Glutamatergic neuron (in vitro differentiated cells): ENCODE results near the gene CLEC2A. TPM values are rescaled to one million over a fixed set of nuclear protein-coding genes. Genes with fewer than 3 reads are reported as not detected.
"Not testable (repeated sequence)": the region's sequence is repeated elsewhere in the genome, so short reads cannot be mapped to it uniquely, and the experiment has no call there.

Source experiments
- DNase-seq: peaks from one replicate; pipeline ENCODE4 v3.0.0; 2022
- H3K27ac Mint-ChIP-seq: one replicate; pipeline ENCODE4 v1.8.0; 2020; ENCODE audit warnings: mild to moderate bottlenecking, mixed read lengths, inconsistent platforms; ENCODE audit not compliant: unreplicated experiment
- H3K27me3 Mint-ChIP-seq: one replicate; pipeline ENCODE4 v1.8.0; 2020; ENCODE audit warnings: mild to moderate bottlenecking, moderate library complexity, mixed read lengths, inconsistent platforms; ENCODE audit not compliant: unreplicated experiment
- H3K36me3 Mint-ChIP-seq: one replicate; pipeline ENCODE4 v1.8.0; 2020; ENCODE audit warnings: mild to moderate bottlenecking, mixed read lengths, inconsistent platforms; ENCODE audit not compliant: unreplicated experiment
- H3K4me1 Mint-ChIP-seq: one replicate; pipeline ENCODE4 v1.8.0; 2020; ENCODE audit warnings: mild to moderate bottlenecking, low read depth, mixed read lengths, inconsistent platforms; ENCODE audit not compliant: unreplicated experiment
- H3K4me3 Mint-ChIP-seq: one replicate; pipeline ENCODE4 v1.8.0; 2020; ENCODE audit warnings: mild to moderate bottlenecking, mixed read lengths, inconsistent platforms; ENCODE audit not compliant: unreplicated experiment
- H3K9me3 Mint-ChIP-seq: one replicate; pipeline ENCODE4 v1.8.0; 2020; ENCODE audit warnings: mild to moderate bottlenecking, moderate library complexity, mixed read lengths, inconsistent platforms; ENCODE audit not compliant: unreplicated experiment
- CTCF ChIP-seq: fragments of 200-600 bp; sonication (generic); IDR thresholded peaks from one replicate; pipeline ENCODE4 v1.5.0; 2021; ENCODE audit not compliant: partially characterized antibody, unreplicated experiment
- total RNA-seq: library from RNA; stranded (reverse); fragmentation: NEBNext Ultra II Directional; extraction: Animal tissue kit (Norgen Biotek cat#: 25700); gene quantifications from one replicate; pipeline ENCODE4 v1.2.1, GENCODE V29; 2021; ENCODE audit not compliant: unreplicated experiment

The CLEC2A gene
- total RNA-seq, 1 donor from 2014 or later, result not detected

DNA sequence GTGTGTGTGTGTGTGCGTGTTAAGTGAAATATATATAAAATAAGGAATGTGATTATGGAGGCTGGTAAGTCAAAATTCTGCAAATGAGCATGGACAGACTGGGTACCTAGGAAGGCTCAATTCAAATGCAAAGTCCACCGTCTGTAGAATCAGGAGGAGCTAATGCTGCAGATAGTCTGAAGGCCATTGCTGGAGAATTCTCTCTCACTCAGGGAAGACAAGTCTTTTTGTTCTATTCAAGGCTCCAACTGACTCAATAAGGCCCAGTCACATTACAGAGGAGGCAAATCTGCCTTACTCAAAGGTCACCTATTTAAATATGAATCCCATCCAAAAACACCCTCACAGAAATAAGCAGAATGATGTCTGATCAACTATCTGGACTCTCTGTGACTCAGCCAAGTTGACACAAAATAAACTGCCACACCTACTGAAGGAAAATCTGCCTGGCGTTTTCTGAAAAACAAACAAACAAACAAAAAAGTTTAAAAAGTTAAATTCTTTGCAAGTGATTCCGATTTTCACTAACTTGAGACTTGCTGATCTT, 51.6 kb downstream of the CLEC2A start:
- Mint-ChIP-seq H3K27me3 (no peaks in the 10 kb centered on the region), H3K27ac (no peak overlapping the region), H3K9me3 (no peaks in the 10 kb centered on the region), H3K4me1 (no peaks in the 10 kb centered on the region), H3K4me3 (no peak overlapping the region), H3K36me3 (no peaks in the 10 kb centered on the region)
- TF ChIP-seq CTCF, result no peak
- no peak for DNase-seq

DNA sequence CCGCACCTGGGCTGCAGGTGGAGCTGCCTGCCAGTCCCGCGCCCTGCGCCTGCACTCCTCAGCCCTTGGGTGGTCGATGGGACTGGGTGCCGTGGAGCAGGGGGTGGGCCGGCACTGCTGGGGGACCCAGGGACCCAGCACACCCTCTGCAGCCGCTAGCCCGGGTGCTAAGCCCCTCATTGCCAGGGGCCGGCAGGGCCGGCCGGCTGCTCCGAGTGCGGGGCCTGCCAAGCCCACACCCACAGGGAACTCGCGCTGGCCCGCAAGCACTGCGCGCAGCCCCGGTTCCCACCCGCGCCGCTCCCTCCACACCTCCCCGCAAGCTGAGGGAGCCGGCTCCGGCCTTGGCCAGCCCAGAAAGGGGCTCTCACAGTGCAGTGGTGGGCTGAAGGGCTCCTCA, 56.0 kb downstream of the CLEC2A start:
- not testable (repeated sequence) for H3K27ac Mint-ChIP-seq, H3K36me3 Mint-ChIP-seq, H3K4me3 Mint-ChIP-seq, DNase-seq, H3K27me3 Mint-ChIP-seq, H3K9me3 Mint-ChIP-seq, H3K4me1 Mint-ChIP-seq

- no peak for TF ChIP-seq CTCF
- H3K27ac Mint-ChIP-seq, result no peak overlapping the region
- no peak for DNase-seq
Observed at GRCh38 chr12:9872742-9873141, 59.4 kb downstream of the CLEC2A start.

DNA sequence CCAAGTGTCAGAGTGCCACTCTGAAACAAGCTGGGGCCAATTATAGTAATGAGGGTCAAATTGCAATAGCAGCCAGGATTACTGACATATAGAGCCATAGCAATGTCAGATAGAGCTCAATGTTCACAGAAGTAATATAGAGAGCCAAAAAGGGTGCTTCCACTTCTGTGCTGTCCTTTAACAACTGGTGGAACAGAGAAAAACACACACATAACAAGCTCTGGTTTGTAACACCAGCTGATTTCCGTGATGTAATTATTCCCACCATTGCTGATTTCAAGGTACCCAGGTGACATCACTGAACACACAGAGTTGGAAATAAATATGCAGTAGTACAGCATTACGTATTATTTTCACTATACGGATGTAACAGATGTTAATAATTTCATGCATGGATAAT, 60.0 kb downstream of the CLEC2A start:
- Mint-ChIP-seq H3K4me3 (no peak overlapping the region), H3K4me1 (no peaks in the 10 kb centered on the region), H3K27ac (no peak overlapping the region), H3K27me3 (no peaks in the 10 kb centered on the region), H3K36me3 (no peaks in the 10 kb centered on the region), H3K9me3 (peaks cover 3% of the 10 kb centered on the region)
- no peak for DNase-seq
- TF ChIP-seq CTCF, result no peak

More at GRCh38 chr12:9872742-9873141, 59.4 kb downstream of the CLEC2A start:
- Mint-ChIP-seq H3K27me3 (no peaks in the 10 kb centered on the region), H3K9me3 (peaks cover 3% of the 10 kb centered on the region), H3K4me1 (no peaks in the 10 kb centered on the region), H3K4me3 (no peak overlapping the region), H3K36me3 (no peaks in the 10 kb centered on the region)

GRCh38 chr12:9870286-9870866, 61.8 kb downstream of the CLEC2A start:
- H3K9me3 Mint-ChIP-seq, result peaks cover 3% of the 10 kb centered on the region
- no peaks in the 10 kb centered on the region for H3K36me3 Mint-ChIP-seq
- H3K27me3 Mint-ChIP-seq, result no peaks in the 10 kb centered on the region
- H3K27ac Mint-ChIP-seq, result no peak overlapping the region
- H3K4me3 Mint-ChIP-seq, result no peak overlapping the region
- TF ChIP-seq CTCF, result no peak
- no peak for DNase-seq
- no peaks in the 10 kb centered on the region for H3K4me1 Mint-ChIP-seq
